GM19035 (cell line): ENCODE data around the gene ADAM12.
A peak's percentile ranks its signal among the peaks of the same experiment; 100 is the strongest.
"Not testable (repeated sequence)": the region's sequence is repeated elsewhere in the genome, so short reads cannot be mapped to it uniquely, and the experiment has no call there.

Experiments used
- ATAC-seq: cut with Tn5 transposase; IDR thresholded peaks from one replicate; pipeline ENCODE4 v1.9.1; 2021; ENCODE audit not compliant: unreplicated experiment

ADAM12 gene

DNA sequence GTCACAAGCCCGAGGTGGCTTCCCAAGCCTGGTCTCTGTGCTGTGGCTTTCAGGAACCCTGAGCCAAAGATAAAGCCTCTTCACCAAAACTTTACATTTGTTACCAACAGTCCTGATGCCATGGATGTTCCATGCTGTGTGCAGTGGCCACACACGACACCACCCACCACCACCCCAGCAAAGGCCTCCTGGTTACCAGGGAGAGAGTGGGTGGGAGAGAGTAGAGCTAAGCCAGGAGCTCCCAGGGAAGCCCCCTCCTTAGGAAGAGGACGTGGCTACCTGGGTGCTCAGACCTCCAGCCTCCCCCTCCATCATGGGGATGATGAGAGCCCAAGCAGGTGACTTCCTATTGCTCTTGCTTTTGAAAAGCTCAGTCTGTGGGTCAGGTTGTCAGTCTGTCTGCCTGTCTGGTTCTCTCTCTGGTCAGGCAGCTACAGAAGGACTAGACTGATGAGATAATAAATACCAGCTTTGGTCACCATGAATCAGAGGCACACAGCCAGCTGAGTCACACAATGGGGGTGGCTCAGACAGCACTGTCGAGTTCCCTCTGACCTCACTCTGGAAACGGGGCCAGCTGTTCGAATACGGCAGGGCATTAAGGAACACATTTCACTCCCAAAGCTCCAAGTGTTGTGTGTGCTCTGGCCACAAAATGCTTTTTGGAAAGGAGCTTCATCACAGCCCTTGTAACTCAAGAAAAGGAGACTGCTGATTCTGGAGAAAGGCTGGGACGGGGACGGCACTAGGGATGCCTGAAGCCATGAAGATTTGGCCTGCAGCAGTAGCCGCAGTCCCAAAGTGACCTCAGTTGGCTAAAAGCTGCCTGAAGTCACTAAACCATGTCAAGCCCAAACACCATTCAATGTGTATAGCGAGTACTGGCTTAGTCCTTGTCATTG lies 325.9 kb downstream of the ADAM12 start:
- no peak for ATAC-seq

DNA sequence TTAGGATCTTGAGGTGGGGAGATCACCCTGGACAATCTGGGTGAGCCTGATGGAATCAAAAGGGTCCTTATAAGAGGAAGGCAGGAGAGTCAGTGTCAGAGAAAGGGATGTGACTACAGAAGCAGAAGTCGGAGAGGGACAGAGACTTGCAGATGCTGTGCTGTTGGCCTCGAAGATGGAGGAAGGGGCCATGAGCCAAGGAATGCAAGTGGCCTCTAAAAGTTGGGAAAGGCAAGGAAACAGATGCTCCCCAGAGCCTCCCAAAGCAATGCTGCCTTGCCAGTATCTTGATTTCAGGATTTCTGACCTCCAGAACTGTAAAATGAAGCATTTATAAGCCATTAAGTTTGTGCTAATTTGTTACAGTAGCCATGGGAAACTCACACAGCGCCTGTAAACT lies 326.8 kb downstream of the ADAM12 start:
- no peak for ATAC-seq

DNA sequence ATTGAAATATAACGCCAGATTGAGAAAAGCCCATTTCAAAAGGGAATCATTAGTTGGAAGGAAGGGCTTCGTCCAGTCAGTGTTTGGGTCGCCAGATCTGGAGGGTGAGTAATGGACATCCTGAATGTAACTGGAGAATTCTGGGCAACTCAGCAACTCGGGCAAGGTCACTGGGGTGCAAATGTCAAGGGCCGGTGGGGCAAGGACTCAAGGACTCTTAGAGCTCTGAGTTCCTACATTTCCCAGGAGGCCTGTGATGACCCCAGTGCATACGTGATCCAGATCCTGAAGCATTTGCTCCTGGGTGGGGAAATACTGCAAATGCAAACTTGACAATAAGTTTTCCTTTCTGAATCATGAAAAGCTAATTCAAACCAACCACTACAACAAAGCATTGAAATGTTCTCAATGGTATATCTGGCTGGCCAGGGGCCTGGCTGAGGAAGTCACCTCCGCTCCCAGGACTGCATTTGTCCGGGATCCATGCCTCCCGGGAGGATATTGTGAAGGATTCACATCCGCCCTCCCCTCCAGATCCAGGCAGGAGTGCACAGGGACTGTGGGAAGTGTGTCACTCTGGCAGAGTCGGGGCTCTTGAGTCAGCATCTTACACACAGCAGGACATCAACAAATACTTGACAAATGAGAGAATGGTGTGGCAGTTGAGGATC lies 327.9 kb downstream of the ADAM12 start:
- no peak for ATAC-seq

DNA sequence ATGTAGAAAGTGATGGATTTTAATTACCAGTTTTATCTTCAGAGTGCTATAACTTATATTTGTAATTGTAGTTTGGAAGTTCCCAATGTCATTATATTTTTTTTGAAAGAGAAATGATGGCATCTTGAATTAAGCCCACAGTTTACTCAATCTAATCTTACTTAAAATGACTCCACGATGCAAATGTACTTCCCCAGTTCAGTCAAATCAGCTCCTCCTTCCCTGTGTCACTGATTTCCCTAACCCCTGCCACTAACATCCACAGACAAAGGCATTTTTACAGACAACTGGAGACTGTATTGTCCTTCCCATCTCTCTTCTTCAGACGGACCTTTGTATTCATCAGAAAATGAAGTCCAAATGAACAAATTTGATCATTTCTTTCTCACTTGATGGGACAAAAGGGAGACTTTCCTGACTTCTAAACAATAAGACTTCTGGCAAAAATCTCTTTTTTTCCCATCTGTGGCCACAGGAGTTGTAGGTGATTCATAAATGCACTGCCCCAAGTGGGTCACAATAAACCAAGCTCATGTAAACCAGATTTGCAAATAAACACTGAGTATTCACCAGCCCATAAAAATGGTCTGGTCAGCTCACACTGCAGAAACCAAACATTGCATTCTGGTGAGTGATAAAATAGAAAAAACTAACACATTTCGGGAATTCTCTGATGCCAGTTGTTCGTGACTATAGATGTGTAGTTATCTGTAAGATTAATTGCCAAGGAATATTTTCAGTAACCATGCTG lies 329.0 kb downstream of the ADAM12 start:
- ATAC-seq, result no peak

DNA sequence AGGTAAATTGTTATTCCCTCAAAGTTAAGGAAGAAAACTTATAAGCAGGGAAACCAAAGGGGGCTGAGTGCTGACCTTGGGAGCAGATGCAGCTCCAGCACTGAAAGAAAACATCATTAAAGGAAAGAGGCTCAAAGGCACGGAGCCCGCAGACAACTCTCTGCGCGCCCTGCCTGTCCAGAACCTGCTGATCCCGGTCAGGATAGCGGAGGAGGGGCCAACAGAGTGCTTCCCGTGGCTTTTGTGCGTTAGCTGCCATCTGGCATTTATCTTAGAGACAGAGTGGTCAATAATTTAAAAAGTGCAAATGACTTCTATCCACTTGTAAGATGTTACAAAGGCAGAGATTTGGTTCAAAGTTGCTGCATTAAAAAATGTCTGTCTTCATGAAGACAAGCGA lies 329.8 kb downstream of the ADAM12 start:
- no peak for ATAC-seq

DNA sequence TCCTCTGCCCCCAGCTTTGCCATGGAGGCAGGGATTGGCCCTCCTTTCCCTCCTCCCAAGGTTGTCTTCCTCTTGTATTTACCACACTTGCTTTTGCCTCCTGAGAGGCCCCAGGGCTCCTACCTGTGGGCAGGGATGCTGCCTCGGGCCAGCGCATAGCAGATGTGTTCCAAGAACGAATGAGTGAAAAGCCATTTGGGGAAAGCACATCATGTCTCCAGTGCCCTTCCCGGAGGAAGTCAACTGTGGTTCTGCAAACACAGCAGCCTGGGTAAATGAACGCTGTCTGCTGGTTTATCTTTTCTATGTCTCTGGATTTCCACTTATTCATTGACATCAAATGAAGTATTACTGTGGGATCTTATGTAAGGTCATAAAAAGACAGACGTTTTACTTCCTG lies 330.2 kb downstream of the ADAM12 start:
- no peak for ATAC-seq

DNA sequence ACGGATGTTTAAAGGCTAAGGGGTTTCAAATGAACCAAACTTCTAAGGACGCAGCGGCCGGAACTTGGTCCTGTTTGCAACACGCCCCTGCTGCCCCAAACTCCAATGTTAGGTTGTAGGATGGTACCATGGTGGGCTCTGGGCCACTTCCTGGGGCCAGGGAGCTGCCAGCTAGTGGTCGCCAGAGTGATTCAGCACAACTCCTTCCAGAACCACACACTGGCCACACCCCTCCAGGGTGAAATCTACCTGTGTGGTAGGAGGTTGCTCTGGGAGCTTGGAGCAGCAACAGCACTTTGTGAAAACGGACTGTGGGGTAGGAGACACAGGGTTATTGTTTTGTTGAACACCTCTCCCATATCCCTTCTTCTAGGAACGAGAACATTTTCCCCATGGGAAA lies 330.8 kb downstream of the ADAM12 start:
- no peak for ATAC-seq

DNA sequence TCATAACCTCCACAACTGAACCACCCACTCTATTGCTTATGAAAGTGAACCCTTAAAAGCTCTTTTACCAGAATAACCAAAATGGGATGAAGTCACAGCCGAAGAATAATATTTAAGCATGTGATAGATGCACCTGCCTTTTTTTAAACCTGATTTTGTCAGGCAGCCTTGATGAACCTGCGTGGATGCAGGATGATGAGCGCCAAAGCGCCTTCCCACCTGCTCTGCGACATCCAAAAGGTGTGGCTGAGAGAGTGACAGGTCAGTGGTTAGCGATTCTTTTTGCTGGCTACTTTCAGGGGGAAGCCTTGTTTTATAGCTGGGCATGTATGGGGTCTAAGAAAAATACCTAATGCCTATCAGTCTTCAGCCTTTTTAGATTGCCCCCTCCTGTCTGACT lies 334.1 kb downstream of the ADAM12 start:
- ATAC-seq, result no peak

DNA sequence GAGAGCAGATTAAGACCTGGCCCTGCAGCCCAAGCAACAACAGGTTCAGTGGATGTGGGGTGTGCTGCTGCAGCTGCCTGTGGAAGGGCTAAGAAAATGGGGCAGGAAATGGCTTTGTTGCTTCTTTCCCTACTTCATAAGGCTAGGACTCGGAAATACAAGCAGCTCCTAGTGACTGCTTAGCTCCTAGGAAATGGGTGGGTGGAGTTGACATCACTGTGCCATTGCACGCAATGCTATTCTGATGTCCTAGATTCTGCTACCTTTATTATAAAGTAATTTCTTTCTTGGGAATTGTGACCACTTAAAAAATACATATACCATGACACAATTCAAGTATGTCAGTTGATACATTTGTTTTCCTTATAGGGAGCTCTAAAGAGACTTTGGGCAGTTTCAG lies 336.1 kb downstream of the ADAM12 start:
- ATAC-seq, result no peak

DNA sequence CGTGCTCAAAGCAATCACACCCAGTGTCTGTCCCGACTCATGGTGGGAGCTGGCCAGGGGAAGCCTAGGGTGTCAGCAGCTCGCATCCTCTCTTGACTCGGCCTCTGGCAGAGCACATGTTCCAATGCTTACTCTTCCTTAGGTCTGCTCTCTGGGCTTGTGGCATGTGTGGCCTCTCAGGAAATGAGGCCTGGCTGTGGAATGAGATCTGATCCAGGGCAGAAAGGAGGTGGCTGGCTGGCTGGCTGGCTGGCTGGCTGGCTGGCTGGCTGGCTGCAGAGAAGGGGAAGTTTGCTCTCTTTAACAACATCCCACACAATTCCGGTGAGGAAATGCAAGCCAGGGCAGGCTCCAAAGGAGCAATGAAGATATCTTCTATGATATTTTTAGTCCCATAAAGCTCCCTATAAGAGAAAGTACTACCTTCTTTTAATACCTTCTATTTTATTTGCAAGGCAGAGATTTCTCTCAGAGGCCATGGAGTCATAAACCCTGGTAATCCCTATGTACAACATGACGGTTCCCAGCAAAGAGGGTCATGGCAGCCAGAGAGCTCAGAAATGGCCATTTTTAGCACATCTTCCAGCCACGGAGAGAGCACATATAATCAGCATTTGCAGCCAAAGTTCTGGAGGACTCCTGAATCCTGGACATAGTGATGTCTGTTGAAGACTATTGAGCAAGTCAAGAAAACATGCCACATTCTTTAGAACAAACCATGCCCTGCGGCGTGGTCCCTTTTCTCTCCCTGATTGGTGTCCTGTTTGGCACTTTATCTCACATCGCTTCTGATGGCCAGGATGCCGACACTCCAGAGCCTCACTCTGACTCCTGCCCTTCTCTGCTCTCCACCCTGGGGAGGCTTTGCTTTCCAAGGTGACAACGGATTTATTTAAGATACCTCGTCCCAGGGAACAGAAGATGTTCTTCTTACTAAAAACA lies 338.2 kb downstream of the ADAM12 start:
- ATAC-seq, result no peak

DNA sequence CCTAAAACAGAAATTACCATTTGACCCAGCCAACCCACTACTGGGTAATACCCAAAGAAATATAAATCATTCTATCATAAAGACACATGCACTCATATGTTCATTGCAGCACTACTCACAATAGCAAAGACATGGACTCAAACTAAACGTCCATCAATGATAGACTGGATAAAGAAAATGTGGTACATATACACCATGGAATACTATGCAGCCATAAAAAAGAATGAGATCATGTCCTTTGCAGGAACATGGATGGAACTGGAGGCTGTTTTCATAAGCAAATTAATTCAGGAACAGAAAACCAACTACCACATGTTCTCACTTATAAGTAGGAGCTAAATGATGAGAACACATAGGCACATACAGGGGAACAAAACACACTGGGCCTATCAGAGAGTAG lies 340.5 kb downstream of the ADAM12 start:
- ATAC-seq, result not testable (repeated sequence)

DNA sequence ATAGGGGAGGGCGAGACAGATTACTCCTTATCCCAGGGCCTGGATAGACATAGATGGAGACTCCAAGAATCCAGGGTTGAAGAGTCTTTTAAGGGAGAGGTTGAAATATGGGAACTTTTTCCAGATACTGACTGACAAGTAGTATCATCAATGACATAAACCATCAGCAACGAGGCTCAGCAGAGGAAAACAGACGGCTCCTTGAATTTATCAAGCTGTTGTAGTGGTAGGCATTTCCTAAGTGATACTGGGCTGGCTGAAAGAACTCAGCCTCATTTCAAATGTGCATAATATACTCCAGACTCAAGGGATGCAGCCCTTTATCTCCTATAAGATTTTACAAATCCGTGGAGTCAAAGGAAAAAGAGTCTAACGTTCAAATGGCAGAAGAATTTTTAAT lies 341.4 kb downstream of the ADAM12 start:
- no peak for ATAC-seq

DNA sequence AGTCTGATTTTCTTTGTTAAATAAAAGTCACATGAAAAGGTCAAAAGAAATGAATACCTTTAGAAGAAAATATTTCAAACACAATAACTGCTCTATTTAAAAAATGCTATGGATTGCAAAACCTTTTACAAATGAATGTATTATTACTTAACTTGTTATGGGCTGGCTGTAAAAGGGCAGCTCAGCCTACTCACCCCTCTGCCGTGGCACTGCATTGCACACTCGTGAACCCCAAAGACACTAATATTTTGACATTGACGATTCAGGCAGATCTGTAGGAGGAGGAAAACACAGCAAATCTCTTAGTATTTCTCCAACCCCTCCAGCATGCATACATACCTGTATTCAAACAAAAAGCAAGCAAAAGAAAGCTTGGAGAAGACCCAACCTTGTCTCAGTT lies 342.4 kb downstream of the ADAM12 start:
- ATAC-seq, result no peak

DNA sequence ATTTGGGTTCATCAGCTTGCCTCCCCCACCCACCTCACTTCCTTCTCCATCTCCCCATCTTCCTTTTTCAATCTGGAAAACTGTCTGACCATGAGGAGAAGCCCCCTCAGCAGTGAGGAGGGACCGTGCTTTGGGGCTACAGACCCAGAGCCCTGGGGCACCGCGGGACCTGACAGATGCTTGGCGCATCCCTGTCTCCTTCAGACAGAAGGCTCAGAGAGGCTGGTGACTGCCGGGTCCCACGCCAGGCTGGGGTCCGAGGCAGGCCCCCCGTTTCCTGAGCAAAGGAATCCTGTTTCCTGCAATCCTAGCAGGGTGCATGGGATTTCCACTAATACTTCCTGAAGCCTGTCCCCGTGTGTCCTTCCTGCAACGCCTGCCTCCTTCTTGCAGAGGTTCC lies 344.9 kb downstream of the ADAM12 start:
- no peak for ATAC-seq

DNA sequence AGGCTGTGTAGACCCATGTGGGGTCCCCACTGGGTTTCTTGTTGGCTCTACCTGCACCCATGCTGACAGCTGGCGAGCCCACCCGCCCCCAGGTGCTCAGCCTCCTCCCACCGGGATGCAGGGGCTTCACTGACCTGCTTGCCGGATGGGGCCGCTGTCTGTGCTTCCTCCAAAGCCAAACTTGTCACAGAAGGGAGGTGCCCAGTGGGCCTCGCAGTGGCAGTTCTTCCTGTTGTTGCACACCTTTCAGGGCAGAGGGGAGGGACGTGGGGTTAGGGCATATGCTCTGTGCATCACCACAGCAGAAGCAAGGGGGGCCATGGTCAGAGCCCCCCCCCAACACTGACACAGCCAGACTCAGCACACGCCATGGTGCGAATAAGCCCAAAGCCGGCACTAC lies 345.4 kb downstream of the ADAM12 start:
- no peak for ATAC-seq

DNA sequence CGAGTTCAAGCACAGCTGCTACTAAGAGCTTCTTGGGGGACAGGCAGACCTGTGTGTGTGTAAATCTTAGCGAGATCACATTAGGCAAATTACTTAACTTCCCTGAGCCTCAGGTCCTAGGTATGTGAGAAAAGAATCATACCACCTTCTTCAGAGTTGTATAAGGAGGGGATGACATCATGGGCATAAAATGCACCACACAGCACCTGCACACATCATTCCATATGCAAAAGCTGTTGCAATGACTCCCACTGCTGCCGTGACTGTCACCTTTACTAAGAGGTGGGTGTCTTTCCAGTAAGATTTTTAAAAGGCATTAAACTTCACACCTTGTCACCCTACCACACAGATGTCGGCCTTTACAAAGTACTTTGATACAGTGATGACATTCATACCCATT lies 345.9 kb downstream of the ADAM12 start:
- ATAC-seq, result no peak

DNA sequence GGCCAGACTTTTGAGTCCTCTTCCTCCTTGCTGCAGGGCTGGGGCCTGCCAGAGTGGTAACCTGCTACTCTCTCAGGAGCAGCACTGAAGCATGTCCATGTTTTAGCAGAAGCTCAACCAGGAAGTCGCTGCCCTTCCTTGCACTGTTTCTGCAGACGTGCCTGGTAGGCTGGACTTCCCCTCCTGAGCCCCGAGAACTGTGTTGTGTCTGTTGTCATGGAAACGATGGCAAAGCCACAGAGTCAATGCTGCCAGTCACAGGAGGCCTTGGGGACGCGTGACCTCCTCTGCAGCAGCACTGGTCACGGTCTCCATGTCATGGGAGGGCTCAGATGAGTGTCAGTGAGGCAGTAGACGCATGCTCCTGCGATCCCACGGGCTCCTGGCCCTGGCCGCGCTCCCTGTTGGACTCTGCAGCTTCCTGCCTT lies 346.5 kb downstream of the ADAM12 start:
- ATAC-seq, result peak; percentile 100

DNA sequence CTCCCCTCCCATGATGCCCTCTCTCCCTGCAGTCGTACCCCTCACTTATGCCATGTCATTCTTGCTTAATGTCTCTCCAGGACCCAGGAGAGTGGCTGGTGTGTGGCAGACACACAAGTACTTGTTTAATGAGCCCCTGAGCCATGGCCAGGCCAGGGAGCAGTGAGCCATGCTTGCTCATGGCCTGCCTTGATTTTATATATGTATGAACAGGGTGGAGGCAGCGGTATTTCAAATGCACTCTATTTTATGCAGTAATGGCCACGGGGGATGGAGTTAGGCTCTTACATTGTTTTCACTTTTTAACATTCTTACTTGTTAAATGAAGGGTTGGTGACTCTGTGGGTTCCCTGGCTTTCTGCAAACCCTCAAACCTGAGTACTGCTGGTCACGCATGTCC lies 347.2 kb downstream of the ADAM12 start:
- no peak for ATAC-seq

DNA sequence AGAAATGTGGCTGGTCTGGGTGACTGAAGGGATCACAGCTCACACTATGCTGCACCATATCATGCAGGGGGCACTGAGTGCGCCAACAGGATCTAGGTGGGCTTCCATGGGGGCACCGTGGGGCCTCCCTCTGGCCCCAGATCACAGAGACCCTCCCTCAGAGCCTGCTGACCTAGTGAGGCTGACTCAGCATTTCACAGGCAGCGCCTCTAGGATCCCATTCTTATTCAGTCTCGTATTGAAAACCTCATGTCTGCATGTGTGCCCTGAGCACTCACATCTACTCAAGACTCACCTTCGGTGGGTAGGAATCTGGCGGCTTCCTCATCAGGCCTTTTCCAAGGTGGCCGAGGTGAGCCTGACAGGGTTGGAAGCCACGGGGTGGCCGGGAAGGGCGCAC lies 350.3 kb downstream of the ADAM12 start:
- ATAC-seq, result no peak

DNA sequence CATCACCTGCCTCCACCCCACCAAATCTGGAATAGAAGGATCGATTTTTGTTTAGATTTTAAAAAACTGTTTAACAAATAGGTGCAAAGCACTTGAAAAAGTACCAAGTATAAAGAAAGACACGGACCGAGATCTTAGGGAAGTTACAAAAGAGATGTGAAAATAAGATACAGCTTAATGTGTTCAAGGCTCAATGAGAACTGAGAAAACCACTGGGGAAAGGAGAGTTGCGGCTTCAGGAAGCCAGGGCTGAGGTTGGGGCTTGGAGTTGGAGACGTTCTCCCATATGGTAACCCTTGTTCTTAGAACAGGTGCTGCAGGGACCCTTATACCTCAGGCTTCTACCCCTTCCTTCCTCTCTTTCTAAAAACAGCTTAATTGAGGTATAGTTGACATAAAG lies 351.8 kb downstream of the ADAM12 start:
- no peak for ATAC-seq

DNA sequence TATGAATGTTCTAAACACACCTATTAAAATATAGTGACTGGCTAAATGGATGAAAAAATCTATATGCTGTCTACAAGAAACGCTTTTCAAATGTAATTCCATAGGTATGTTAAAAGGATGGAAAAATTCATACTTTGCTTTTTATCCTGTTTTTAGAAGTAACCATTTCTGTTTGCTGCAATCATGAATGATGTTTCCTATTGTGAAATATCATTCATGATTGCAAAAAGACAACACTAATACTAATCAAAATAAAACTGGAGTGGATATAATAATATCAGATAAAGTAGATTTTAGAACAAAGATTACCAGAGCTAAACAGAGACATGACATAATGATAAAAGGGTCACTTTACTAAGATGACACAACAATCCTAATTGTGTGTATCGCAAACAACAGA lies 353.7 kb downstream of the ADAM12 start:
- no peak for ATAC-seq
